PC-9 (cell line): ENCODE measurements around the gene CFAP410. TPM values are rescaled to one million over a fixed set of nuclear protein-coding genes. Genes with fewer than 3 reads are reported as not detected.

ENCODE experiments used
- BruUV-seq: library from RNA; stranded (reverse); fragments of 400-500 nt; replicated peaks from 2 replicates; lab custom pipeline; 2021; lab: Mats Ljungman, UMichigan
- CTCF ChIA-PET: fragments of 300-600 bp; sonication (Branson Sonifier 250); formaldehyde crosslinking; loops from one replicate; lab custom pipeline; 2022; ENCODE audit warnings: antibody characterized with exemption; lab: Charles Lee
- POLR2A ChIA-PET: fragments of 300-600 bp; sonication (Branson Sonifier 250); formaldehyde crosslinking; loops from one replicate; lab custom pipeline; 2022; ENCODE audit warnings: antibody characterized with exemption; ENCODE audit not compliant: unreplicated experiment; lab: Charles Lee
- DNase-seq, 2 experiments: peaks; one replicate each; pipeline versions ENCODE4 v3.0.0 to v3.0.0-alpha.2; 2015 to 2022; ENCODE audit warnings: mixed read lengths in 1 of 2
- H2AFZ ChIP-seq: fragments of 200-600 bp; sonication (generic); 2 replicates; pipeline ENCODE4 v1.8.1; 2017; ENCODE audit warnings: antibody characterized with exemption
- H3F3A ChIP-seq: fragments of 200-600 bp; sonication (generic); 2 replicates; pipeline ENCODE4 v1.8.1; 2017; ENCODE audit warnings: antibody characterized with exemption, mild to moderate bottlenecking, low read depth; ENCODE audit not compliant: insufficient read depth
- H3K27ac ChIP-seq: fragments of 200-600 bp; sonication (generic); 2 replicates; pipeline ENCODE4 v1.6.1; 2016; ENCODE audit warnings: mixed run types
- H3K27me3 ChIP-seq: fragments of 200-600 bp; sonication (generic); 2 replicates; pipeline ENCODE4 v1.6.1; 2016; ENCODE audit warnings: low read depth, mixed run types; ENCODE audit not compliant: insufficient read depth
- H3K36me3 ChIP-seq: fragments of 200-600 bp; sonication (generic); 2 replicates; pipeline ENCODE4 v1.6.1; 2016; ENCODE audit warnings: low read depth, mixed run types
- H3K4me1 ChIP-seq: fragments of 200-600 bp; sonication (generic); replicated peaks from 2 replicates; pipeline ENCODE4 v1.6.1; 2016; ENCODE audit warnings: mixed run types; ENCODE audit not compliant: insufficient read depth
- H3K4me2 ChIP-seq: fragments of 200-600 bp; sonication (generic); 2 replicates; pipeline ENCODE4 v1.6.1; 2017; ENCODE audit warnings: mixed run types
- H3K4me3 ChIP-seq: fragments of 200-600 bp; sonication (generic); 2 replicates; pipeline ENCODE4 v1.6.1; 2016; ENCODE audit warnings: mixed run types
- H3K79me2 ChIP-seq: fragments of 200-600 bp; sonication (generic); 2 replicates; pipeline ENCODE4 v1.6.1; 2017; ENCODE audit warnings: low read depth, mixed run types
- H3K9me2 ChIP-seq: fragments of 200-600 bp; sonication (generic); 2 replicates; pipeline ENCODE4 v1.8.1; 2017; ENCODE audit warnings: mild to moderate bottlenecking; ENCODE audit not compliant: insufficient read depth
- H3K9me3 ChIP-seq: fragments of 200-600 bp; sonication (generic); 2 replicates; pipeline ENCODE4 v1.8.1; 2016; ENCODE audit warnings: low read depth; ENCODE audit not compliant: insufficient read depth
- H4K20me1 ChIP-seq: fragments of 200-600 bp; sonication (generic); 2 replicates; pipeline ENCODE4 v1.8.1; 2017; ENCODE audit not compliant: insufficient read depth
- EZH2 ChIP-seq: fragments of 200-600 bp; sonication (generic); IDR thresholded peaks from 2 replicates; pipeline ENCODE4 v1.8.0; 2017; ENCODE audit warnings: antibody characterized with exemption, low read depth
- intact Hi-C: fragments of 100-400 bp; cut with micrococcal nuclease; formaldehyde crosslinking; loops from one replicate; pipeline ENCODE4 v1.10.0; 2022; ENCODE audit not compliant: unreplicated experiment
- total RNA-seq: library from RNA; stranded (reverse); gene quantifications from 2 replicates; pipeline ENCODE4 v1.2.3, GENCODE V29; 2021
- TF ChIP-seq, protein P1 (sequence below): fragments of 200-600 bp; sonication (generic); conservative IDR thresholded peaks from 2 replicates; pipeline ENCODE4 v1.6.1; 2017; ENCODE audit warnings: mixed run types, antibody characterized with exemption, mild to moderate bottlenecking, moderate library complexity

Gene CFAP410
- total RNA-seq, 1 experiment from 2014 or later = 12.5 TPM

DNA sequence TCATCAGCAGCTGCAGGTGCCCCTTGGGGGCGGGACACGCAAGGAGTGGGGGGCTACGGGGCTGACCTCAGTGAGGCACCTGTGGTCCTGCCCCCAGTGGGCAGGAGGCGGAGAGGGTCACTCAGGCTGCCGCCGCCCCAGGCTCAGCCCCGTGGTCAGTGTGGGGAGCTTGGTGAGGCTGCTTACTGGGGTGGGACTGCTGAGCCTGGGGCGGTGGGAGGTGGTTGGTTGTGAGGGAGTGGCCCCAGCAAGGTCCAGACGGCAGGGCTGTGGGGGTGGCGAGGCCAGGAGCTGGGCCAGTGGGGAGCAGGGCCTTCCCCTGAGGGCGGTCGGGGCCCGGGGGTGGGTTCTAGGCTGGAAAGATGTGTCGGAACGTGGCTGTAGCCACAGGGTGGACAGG lies 25.1 kb downstream of the CFAP410 start:
- DNase-seq = no peak
- Histone ChIP-seq H3K79me2 (no peaks in the 10 kb centered on the region), H3K4me1 (no peaks in the 10 kb centered on the region), H3K27me3 (no peaks in the 10 kb centered on the region), H3K9me3 (no peaks in the 10 kb centered on the region), H3K4me3 (no peak overlapping the region), H3K36me3 (no peaks in the 10 kb centered on the region), H3K4me2 (no peak overlapping the region), H3K9me2 (no peaks in the 10 kb centered on the region), H3K27ac (no peak overlapping the region), H2AFZ (no peak overlapping the region), H3F3A (no peaks in the 10 kb centered on the region), H4K20me1 (no peaks in the 10 kb centered on the region)
- BruUV-seq = no TSS peak
- POLR2A ChIA-PET = no interaction called here
- CTCF ChIA-PET = no interaction called here
- TF ChIP-seq, protein P1, sequence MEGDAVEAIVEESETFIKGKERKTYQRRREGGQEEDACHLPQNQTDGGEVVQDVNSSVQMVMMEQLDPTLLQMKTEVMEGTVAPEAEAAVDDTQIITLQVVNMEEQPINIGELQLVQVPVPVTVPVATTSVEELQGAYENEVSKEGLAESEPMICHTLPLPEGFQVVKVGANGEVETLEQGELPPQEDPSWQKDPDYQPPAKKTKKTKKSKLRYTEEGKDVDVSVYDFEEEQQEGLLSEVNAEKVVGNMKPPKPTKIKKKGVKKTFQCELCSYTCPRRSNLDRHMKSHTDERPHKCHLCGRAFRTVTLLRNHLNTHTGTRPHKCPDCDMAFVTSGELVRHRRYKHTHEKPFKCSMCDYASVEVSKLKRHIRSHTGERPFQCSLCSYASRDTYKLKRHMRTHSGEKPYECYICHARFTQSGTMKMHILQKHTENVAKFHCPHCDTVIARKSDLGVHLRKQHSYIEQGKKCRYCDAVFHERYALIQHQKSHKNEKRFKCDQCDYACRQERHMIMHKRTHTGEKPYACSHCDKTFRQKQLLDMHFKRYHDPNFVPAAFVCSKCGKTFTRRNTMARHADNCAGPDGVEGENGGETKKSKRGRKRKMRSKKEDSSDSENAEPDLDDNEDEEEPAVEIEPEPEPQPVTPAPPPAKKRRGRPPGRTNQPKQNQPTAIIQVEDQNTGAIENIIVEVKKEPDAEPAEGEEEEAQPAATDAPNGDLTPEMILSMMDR = no peak
- TF ChIP-seq EZH2 = no peak
- intact Hi-C loops = no loop called here

DNA sequence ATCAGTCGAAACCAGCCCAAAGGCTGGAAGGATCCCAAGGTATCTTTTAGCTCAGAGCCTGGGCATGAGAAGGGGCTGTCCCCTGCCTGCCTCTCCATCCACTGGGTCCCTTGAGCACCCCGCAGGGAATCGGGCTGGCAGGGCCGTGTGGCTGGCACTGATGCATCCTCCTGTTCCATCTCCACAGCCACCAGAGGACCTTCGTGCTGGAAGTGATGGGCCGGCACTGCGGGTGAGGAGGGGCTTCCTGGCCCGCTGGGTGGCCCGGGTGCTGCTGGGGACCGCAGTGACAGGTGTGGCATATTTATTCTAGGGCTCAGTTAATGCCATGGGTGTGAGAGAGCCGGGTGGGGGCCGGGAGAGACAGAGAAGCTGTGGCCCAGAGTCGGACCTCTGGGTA lies 25.7 kb downstream of the CFAP410 start:
- ChIA-PET POLR2A (no interaction called here), CTCF (no interaction called here)
- H3K79me2 ChIP-seq = no peaks in the 10 kb centered on the region
- H3K4me2 ChIP-seq = no peak overlapping the region
- no peak for DNase-seq
- H4K20me1 ChIP-seq = no peaks in the 10 kb centered on the region
- no TSS peak for BruUV-seq
- H2AFZ ChIP-seq = no peak overlapping the region
- no peak overlapping the region for H3K27ac ChIP-seq
- no peaks in the 10 kb centered on the region for H3K9me3 ChIP-seq
- H3K36me3 ChIP-seq = no peaks in the 10 kb centered on the region
- no peak overlapping the region for H3K4me3 ChIP-seq
- intact Hi-C loops = no loop called here
- TF ChIP-seq, protein P1 = no peak
- no peak for TF ChIP-seq EZH2
- no peaks in the 10 kb centered on the region for H3F3A ChIP-seq
- no peaks in the 10 kb centered on the region for H3K4me1 ChIP-seq
- no peaks in the 10 kb centered on the region for H3K27me3 ChIP-seq
- no peaks in the 10 kb centered on the region for H3K9me2 ChIP-seq

DNA sequence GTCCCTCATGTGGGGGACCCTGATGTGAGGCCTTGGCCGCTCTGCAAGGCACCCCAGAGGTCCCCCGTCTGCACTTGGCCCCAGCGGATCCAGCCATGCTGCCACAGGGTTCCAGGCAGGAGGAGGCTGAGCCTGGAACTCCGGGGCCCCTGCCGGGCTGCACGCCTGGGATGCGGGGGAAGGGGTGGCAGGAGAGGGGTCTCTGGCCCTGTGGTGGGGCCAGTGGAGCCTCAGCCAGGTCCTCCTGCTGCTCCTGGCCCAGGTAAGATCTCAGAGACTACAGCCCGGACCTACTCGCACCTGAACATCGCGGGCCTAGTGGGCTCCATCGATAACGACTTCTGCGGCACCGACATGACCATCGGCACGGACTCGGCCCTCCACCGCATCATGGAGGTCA lies 26.5 kb downstream of the CFAP410 start:
- Histone ChIP-seq H3K4me1 (no peaks in the 10 kb centered on the region), H4K20me1 (no peaks in the 10 kb centered on the region), H3F3A (no peaks in the 10 kb centered on the region), H3K4me3 (no peak overlapping the region), H2AFZ (no peak overlapping the region), H3K4me2 (no peak overlapping the region), H3K9me2 (no peaks in the 10 kb centered on the region), H3K36me3 (no peaks in the 10 kb centered on the region), H3K27ac (no peak overlapping the region), H3K27me3 (no peaks in the 10 kb centered on the region), H3K9me3 (no peaks in the 10 kb centered on the region), H3K79me2 (no peaks in the 10 kb centered on the region)
- no TSS peak for BruUV-seq
- no peak for DNase-seq
- intact Hi-C loops = no loop called here
- ChIA-PET POLR2A (no interaction called here), CTCF (no interaction called here)
- TF ChIP-seq EZH2 = no peak
- TF ChIP-seq, protein P1 = no peak
